Gastroesophageal sphincter (tissue), 3 donors: ENCODE measurements around the gene GDPGP1.

ENCODE experiments used
- EP300 ChIP-seq: sonication (generic); formaldehyde crosslinking; IDR thresholded peaks from one replicate; pipeline ENCODE4 v1.6.1; 2017; ENCODE audit warnings: antibody characterized with exemption, mild to moderate bottlenecking
- POLR2A ChIP-seq, 2 donors: fragments of 450-650 bp; IDR thresholded peaks; one replicate each; pipeline ENCODE4 v1.6.1; 2017; ENCODE audit warnings: antibody characterized with exemption in 2 of 2, mild to moderate bottlenecking in 2 of 2, moderate library complexity in 1 of 2
- POLR2AphosphoS5 ChIP-seq: sonication (generic); formaldehyde crosslinking; IDR thresholded peaks from one replicate; pipeline ENCODE4 v1.6.1; 2017; ENCODE audit warnings: antibody characterized with exemption
- TF ChIP-seq, protein P1 (sequence below), 4 experiments: fragments of 200-600 bp in 2 of 4; fragments of 450-650 bp in 2 of 4; sonication (generic) in 1 of 4; IDR thresholded peaks; one replicate each; pipeline ENCODE4 v1.5.1; 2017 to 2019; ENCODE audit warnings: antibody characterized with exemption in 4 of 4, mild to moderate bottlenecking in 2 of 4, moderate library complexity in 2 of 4

DNA sequence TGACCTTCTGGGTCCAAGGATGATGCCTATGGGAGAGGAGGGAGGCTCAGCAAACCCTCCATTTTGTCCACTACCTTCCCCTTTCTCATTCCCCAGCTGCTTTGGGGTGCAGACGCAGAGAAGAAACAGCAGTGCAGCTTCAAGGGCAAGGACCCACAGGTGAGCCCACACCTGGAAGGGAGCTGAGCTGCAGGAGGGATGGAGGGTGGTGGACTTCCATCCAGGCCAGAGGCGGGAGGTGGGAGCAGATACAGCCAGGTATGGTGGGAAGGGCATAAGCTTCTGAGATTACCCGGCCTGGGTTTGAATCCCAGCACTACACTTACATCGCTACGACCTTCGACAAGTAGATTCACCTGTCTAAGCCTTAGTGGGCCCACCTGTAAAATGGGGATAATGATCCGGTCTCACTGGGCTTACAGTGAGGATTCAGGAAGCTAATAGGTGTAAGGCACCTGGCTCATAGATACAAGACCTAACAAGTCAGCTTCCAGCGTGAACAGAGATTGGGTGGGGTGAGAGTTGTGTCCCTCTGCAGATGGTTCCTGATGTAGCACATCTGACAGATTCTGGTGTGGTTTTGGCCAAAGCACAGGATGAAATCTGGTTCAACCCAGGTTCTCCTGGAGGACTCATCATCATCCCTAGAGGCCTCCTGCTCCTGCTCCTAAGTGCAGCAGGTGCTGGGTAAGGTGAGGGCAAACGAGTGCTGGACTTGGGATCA, 16.2 kb upstream of the GDPGP1 start:
- TF ChIP-seq, protein P1, sequence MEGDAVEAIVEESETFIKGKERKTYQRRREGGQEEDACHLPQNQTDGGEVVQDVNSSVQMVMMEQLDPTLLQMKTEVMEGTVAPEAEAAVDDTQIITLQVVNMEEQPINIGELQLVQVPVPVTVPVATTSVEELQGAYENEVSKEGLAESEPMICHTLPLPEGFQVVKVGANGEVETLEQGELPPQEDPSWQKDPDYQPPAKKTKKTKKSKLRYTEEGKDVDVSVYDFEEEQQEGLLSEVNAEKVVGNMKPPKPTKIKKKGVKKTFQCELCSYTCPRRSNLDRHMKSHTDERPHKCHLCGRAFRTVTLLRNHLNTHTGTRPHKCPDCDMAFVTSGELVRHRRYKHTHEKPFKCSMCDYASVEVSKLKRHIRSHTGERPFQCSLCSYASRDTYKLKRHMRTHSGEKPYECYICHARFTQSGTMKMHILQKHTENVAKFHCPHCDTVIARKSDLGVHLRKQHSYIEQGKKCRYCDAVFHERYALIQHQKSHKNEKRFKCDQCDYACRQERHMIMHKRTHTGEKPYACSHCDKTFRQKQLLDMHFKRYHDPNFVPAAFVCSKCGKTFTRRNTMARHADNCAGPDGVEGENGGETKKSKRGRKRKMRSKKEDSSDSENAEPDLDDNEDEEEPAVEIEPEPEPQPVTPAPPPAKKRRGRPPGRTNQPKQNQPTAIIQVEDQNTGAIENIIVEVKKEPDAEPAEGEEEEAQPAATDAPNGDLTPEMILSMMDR (IDR thresholded peaks at IDR 0.05) = no peak
- TF ChIP-seq POLR2A (IDR thresholded peaks at IDR 0.05) = no peak
- TF ChIP-seq POLR2AphosphoS5 = no peak
- TF ChIP-seq EP300 = no peak
